Stimulated activated CD4-positive, alpha-beta T cell treated with anti-CD3 and anti-CD28 coated beads, Interleukin-12 subunit alpha, Interleukin-12 subunit beta, amount 100 ng/mL, for 48 hours (primary cell): ENCODE data around the gene SCARB1.

Experiments used
- DNase-seq, 3 donors: peaks; one replicate each; pipeline ENCODE4 v3.0.0-alpha.2; 2020; ENCODE audit warnings: low read depth in 2 of 3, low spot score in 1 of 3

The SCARB1 gene

DNA sequence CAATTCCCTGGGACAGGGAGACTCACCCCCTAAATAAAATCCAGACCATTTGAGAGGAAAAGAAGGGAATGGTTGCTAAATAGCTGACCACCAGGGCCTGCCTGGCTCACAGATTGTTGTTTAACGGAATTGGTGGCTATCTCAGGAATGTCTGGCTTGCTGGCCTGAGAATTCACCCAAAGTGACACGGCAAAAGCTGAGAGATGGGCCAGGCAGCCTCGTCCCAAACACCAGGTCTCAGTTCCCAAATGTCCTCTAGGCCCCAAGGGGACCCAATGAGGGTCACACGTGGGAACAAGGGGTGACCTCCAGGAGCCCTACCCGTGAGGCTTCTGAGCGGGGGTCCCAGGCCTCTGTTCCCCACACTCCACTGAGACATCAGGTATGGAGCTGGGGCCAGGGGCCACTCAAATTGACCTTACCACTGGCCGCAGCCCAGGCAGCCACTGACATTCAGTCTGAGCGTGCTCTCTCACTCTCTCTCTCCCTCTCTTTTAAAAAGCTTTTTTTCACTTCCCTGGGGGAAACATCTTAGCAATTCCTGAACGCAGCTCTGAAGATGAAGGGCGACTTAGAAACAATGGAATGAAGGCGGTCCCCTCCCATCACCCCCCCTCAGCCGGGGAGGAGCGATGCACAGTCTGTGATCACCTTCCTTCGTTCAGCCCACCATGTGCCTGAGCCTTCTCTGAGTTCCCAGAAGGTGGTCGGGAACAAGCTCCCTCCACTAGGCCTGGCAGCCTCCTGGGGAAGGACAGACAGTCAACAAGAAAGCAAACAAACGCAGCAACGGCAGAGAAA, 131.2 kb downstream of the SCARB1 start:
- DNase-seq, result no peak

DNA sequence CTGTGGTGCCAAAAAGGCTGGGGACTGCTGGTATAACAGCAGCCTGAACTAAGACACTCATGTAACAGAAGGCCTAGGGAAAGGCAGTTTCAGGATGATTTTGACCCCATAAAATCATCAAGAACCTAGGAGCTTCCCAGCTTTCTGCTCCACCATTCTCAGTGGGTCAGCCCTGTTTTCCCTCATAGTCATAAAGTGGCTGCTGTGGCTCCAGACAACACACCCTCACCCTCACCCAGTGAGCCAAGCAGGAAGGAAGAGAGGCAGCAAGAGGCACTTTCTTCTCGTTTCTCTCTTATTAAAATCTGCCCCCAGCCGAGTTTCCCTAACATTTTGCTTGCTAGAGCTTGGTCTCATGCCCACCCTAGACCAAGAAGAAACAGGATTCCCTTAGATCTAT, 131.8 kb downstream of the SCARB1 start:
- DNase-seq, result no peak

DNA sequence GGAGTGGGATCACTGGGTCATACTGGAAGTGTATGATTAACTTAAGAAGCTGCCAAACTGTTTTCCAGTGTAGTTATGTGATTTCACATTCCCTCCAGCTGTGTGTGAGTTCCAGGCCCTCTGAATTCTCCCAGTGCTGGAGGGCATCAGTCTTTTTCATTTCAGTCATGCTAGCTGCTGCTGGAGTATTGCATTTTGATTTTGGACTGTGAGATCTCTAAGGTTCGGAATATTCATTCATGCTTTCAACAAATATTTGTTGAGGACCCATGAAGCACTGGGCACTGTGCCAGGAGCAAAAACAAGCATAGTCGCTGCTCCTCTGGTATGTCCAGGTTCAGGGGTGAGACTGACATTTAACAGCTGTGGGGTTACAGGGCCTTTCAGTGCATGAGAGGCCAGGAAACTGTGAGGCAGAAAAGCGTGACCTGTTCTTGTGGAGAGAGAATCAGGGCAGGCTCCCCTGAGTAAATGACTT, 133.2 kb downstream of the SCARB1 start:
- DNase-seq, result no peak

DNA sequence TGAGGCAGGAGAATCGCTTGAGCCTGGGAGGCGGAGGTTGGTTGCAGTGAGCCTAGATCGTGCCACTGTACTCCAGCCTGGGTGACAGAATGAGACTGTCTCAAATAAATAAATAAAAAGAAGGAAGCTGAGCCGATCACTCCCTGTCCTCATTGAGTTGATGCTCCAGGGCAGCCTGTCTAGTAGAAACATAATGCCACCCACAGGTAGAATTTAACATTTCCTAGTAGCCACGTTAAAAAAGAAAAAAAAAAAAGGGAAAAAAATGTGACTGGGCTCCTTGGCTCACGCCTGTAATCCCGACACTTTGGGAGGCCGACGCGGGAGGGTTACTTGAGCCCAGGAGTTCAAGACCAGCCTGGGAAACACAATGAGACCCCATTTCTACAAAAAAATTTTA, 135.7 kb downstream of the SCARB1 start:
- DNase-seq, result no peak

DNA sequence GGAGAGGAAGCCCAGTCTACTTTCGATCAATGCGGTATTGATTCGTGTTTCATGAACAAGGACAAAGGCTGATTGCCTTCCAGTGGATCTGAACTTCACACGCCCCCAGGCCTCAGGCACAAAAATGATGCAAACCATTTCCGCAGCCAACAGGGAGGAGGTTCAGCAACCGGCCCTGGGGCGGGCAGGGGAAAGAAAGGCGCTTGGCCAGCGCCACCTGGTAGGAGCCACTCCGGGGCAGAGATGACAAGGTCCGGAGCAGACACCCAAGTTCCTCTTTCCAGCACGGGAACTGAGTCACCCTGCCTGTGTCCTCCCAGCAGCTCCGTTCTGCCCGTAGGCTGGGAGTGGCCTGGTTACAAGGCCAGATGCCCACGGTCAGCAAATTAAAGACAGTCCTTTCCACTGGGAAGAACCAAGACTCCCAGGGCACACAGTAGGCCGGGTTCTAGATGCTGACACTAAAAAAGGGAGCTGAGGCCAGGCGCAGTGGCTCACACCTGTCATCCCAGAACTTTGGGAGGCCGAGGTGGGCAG, 136.3 kb downstream of the SCARB1 start:
- DNase-seq, result no peak
